ENCODE measurements around the gene FBN1.

Gene FBN1

DNA sequence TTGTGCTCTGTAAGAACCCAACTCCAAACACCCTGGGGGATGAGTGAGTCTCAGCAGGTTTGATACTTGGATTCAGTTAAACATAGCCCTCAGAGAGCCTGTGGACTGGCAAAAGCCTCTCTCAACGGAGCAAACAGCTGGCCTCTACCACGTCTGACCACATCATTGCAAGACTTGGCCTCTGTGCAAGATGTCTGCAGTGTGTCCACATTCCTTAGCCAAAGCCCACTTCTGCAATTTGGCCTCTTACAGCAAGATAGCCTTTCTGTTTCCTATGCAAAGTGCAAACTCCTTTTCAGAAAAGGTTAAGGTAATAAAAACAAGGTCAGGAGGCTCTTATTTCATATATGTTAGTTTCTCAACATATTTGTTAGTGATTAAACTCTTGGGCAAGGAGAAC lies 27.9 kb downstream of the FBN1 start:
- no peak for DNase-seq

DNA sequence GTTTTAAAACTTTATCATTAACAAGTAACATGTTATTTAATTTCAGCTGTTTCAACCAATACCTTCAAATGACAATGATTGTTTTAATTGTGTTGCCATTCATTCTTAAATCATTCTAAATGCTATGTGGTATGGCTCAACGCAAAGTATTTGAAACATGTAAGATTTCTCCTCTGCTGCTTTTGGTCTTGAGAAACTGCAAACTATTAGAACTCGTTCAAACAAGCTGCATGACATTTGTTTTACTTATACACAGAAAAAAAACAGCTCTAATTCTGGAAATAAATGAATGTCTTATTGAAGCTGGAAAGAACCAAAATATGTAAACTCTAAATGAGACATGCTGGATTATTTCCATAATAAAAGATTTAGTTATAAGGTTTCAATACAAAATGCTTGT lies 29.3 kb downstream of the FBN1 start:
- no peak for DNase-seq

DNA sequence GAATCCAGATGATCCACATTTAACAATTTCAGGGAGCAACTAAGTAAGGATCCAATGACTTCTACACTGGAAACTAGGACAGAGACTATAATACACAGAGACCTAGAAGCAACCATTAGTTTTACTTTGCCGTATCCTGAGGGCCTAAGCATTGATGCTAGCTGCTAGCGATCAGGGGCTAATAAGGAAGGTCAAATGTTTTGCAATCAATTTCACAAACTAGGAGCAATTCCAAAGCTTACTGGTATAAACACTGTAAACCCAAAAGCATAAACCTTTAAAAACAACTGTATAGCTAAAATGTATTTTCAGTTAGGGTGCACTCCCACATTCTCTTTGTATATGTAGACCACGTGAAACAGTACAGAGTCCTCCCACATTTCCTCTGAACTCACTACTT lies 31.5 kb downstream of the FBN1 start:
- DNase-seq, result no peak

DNA sequence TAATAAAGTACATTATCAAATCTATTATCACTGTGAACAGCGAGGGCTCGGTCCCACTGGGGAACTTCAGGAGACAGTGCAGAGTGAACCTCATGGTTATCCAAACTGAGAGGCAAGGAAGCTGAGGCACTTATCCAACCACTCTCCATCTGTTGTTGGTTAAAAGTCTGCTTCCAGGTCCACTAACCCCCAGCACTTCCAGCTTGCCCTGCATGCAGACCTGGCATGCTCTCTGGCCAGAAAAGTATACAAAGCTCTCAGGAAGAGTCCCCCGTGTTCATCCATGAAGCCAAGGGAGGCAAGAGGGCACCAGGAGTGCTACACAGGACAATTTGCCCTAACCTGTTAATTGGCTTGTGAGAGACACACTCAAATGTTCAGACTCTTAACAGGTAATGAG lies 36.0 kb downstream of the FBN1 start:
- no peak for DNase-seq

DNA sequence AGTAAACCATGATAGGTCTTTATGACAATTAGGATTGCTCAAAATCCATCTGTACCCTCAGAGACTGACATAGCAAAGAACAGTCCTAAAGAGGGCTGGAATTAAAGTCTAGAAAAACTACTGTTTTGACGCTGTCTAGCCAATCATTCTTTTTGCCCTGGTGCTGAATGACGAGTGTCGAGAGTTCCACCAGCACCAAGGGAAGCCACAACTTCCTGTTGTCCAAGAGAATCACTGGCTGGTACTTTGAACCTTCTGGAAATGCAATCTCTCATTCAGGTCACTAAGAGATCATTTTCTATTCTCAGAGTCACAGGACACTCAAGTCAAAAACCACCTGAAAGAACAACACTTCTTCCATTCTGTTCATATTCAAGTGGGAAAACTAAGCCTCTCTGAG lies 37.7 kb downstream of the FBN1 start:
- DNase-seq, result no peak

DNA sequence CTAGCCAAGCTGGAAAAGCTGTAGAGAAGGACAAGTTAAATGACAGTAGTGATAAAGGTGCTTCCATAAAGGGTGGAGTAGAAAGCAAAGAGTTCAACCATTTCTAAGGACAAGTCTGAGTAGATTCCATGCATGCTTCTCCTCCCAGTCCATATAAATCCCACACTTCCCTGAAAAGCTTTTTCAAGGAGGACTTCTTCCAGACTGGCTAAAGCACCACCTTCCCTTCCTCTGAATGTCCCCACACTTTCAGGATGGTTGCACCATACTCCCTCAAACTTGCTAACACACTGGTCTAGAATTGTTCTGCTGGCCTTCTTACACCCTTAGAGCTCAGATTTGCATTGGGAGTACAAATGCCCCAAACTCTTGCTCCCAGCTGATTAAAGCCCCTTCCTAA lies 40.9 kb downstream of the FBN1 start:
- DNase-seq, result no peak

DNA sequence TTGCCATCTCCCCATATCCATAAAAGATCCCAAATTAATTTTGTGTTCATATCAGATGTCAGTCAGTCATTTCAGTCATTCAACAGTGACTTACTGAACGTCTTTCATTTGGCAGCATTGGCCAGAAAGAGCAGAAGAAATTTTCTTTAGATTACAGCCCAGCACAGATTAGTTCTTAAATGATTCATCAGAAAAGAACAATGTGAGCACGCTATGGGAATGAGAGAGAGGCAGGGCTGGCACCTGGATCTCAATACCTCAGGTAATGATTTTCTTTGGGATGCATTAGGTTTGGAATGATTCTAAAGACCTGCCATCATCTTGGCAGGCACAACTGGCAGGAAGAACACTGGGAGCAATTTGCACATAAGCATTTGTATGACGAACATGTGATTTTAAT lies 41.6 kb downstream of the FBN1 start:
- DNase-seq, result no peak

DNA sequence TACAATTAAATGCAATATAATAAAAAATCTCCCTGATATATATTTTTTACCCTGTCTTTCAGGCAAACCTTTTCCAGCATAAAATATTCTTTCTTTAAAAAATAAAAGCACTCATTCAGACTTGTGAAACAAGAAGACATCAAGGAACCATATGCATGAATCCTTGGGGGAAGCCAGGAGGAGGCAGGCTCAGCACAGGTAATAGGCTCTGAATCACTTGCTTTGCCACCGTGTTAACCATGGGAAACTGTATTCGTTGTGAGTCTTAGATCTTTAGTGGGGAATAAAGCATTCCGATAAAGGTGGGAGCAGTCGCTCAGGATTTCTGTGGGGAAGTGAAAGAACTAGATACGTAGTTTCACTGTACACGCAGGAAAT lies 42.4 kb downstream of the FBN1 start:
- no peak for DNase-seq

DNA sequence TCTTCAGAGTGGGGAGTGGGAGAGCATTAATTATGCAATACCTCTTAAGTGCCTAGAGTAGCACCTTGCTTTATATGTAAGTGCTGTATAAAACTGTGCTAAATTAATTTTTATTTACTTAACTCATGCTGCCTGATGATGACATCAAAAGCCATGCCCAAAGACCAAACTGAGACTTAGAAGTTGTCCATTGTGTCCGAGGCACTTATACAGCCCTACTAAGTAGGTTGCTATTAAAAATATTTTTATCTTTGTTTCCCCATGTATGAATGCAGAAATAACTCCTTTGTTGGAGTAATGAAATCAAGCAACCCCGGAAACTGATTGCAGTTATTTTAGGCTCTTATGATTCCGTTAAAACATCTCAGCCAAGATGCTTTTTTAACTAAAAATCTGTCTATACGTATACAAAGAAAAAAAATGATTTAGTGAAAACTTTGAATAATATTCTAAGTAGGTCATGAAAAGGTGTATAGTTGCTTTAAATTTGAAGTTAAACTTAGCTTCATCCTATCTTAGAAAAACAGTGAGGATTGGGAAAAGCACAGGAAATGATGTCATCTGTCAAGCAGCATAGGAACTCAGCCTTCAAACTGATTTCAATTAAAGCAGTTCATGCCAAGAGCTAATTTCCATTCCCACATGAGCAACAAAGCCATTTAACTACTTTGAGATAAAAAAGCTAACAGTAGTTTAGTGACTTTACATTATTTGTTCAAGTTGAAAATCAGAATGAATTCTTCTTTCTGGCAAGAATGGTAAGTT lies 43.0 kb downstream of the FBN1 start:
- DNase-seq, result no peak

DNA sequence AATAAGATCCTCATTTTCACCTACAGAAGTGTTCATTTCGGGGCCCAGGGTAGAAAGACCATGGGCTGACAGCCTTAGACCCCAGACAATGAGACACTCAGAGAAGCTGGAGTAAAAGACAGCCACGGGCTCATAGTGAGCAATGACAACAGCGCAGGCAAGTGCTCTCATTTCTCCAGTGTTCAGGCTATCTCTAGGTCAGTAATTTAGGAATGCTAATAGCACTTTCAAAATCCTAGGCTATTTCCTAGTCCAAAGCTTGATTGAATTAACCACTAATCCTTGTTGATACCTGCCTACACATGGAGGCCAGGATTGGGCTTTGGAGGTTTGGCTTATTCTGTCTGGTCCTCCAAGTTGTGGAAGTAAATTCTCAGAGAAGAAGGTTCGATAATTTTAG lies 44.4 kb downstream of the FBN1 start:
- DNase-seq, result no peak

DNA sequence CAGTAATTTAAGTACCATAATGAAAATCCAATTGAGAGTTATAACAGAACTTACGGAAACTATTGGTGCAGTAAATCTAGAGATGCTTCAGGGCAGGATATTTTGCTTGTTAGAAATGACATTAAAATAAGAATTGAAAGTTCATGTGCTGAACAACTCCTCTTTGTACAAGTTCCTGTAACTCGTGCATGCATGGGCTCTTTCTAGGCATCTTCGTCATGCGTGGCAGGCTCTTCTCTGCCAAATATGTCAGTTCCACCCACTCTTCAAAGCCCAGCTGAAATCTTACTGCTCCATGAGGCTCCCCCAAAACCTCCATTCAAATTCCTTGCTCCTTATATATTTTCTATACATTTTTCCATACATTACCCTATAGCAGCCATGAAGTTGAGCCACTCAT lies 48.7 kb downstream of the FBN1 start:
- no peak for DNase-seq

DNA sequence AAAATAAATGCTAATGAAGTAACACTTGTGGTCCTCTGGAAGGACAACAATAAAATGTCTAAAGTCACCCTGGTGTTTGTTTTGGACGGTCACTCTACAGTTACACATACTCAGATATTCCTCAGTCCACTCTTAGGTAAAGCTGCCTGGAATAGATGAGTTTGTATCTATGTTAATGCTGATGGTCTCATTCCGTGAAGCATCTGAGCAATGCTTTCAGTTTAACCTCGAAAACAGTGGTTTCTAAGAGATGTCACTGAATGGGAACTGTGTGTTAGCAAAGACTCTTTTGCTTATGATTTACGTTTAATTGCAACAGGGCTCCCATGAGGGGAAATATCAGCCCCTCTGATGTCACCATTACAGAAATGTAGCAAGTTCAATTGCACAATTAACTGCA lies 49.1 kb downstream of the FBN1 start:
- DNase-seq, result no peak

DNA sequence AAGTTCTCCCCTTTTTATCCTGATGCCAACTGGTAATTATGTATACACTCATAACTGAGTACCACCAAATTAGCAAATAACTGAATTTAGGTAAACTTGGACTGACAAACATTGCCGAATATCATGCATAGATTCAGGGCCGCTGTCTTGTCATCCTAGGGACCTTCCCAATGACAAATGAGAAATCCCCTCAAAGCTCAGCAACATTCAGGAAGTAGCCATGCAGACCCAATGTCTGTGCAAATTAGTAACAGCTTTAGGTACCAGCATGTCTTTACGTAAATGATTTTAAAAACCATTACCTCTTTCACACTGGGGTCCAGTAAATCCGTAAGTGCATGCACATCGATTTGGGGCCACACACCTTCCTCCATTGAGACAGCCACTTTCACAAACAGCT lies 49.5 kb downstream of the FBN1 start:
- no peak for DNase-seq

DNA sequence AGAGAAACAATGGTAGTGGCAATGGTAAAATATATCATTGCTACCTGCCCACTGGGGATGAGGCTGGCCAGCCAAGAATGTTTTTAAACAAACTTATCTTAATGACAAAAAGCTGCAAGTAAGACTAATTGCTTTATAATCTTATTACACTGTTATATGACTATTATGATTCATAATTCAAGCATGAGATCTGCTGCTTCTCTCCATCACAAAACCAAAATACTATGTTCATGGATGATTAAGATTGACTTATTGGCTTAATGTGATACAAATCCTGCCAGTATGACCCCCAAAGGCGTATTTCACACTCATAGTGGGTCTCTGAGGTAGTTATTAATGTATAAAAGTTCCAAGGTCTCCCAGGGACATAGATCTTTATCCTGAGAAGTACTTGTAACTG lies 52.6 kb downstream of the FBN1 start:
- no peak for DNase-seq

DNA sequence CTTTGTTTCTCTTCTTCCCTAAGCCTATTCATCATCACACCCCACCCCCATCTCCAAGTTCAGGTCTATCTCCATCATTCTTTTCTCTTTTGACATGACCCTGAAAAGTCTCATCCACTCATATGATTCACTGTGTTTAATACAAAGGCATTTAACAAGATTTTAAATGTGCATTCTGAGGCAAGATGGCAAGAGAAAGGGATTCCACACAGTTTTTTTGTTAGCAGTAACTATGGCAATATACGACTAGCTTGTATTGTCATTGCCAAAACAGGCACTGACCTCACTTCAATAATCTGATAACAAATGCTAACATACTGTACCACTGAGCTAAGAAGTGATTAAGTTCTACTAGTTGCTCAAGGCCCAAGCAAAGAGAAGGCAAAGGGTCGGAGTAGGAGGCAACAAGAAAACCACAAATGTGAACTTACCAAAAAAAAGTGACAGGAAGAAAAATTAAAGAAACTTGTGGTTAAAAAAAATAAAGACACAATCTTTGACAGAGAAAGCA lies 53.2 kb downstream of the FBN1 start:
- no peak for DNase-seq

DNA sequence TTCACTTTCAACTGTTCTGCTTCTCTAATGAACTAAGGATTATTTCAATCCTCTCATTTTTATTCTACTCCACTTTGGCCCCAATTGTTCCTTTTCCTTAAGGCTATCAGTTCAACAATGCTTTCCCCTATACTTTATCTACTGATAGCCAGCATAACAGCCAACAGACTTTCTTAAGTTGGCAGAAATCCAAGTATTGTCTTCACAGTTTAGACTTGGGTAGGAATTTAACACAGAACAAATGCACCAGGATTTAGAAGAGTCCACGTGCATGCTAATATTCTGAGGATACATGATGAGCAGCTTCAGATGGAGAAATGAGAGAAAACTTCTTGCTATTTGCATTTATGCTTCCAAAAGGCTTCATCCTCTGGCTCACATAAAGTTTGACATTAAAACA lies 54.8 kb downstream of the FBN1 start:
- DNase-seq, result no peak

DNA sequence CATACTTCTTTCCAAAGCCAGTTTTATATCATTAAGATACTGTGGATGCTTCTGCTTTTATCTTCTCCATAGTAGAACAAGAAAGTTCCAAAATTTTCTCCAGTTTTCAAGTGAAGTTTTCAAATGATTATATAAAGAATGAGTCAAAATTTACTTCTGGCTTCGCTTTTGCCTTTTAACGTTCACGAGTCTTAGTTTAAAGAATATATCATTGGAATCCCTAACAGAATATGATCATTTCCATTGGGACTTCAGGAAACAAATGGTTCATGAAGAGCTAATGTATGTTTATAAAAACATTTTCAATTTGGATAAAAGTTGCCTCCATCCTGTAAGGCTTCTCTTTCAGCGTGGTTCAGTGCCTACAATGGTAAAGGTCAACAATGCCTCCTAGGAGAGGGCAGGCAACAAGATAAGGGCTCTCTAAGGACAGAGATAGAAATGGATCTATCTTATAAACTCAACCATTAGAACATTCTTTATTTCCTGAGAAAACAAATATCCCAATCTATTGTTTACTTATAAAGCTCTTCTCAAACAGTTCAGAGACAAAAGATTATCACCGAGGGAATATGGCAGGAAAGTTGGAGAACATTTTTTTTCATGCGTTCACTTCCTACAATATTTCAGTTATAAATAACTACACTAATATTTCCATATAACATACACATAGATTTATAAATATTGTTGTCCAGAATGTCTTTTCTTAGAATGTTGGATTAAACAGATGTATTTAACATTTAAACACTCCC lies 60.5 kb downstream of the FBN1 start:
- DNase-seq, result no peak

DNA sequence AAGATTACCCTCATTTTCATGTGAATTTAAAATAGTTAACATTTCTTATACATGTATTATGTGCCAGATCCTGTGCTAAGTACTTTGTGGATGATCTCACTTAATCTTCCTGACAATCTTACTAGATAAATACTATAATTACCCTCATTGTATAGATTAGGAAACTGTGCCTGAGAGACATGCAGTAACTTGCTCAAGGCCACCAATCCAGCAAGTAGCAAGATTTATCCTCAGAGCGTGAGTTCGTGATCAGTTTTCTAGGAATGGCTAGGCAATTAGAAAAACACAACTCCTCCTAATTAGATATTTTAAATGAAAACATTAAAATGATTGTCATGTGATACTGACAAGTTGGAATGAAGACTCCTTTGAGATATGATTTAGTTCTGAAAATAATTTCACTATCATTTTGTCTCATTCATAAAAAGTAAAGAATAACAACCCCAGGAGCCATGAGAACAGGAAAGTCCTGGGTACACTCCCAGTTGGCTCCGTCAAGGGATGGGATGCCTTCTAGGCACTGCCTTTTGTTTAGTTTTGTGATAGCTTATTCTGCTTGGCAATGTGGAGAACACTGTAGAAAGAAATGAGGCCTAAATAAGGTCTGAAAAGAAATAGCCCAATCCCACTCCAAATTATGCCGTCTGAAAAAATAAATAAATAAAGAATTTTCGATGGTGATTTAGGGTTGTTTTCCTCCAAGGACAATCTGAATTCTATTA lies 61.3 kb downstream of the FBN1 start:
- DNase-seq, result no peak

DNA sequence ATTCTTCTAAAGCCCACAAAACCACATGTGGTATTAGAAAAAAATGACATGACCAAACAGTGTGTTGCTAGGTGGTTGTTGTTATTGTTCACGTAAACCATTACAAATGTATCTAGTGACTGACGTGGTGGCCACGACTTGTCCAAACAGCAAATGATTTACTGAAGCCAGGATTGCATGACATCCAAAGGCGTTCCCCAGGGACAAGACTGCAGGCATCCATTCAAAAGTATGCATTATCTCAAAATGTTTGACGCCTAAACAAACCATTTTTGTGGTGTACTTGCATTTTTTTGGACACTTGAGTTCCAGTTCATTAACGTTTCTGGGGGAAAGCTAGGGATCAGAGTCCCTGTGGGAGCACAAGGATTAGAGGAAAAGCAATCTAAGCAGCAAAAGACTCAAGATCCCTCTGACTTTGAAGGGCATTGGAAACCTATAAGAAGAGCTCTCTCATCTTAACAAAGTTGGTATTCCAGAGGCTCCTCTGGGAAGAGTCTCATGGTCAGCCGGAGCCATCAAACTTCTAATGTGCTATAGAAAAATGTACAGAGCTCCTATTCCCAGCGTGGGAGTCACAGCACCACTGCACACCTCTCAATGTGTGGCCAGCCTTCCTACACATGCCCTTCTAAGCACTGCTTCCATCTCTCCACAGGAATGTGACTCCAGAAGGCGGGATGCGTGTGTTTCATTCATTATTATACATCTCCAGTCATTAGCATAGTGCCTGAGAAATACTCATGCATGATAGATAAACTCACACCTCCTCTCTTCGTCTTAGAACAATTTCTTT lies 62.9 kb downstream of the FBN1 start:
- DNase-seq, result no peak

DNA sequence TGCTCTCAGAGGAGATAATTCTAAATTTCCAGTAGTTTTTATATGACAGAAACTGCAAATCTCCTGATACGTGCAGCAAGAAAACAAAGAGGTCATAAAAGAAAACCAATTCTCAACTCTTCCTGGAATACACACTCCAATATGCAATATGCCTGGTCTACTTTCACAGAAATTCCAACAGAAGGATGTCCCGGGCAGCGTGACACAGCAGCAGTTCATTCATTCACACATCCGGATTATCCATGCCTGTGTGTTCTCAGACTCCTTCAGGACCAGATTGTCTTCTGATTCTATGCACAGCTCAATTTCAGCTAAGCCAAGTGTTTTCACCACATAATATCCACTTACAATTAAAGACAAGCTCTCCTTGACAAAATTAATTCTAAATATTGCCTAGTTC lies 64.3 kb downstream of the FBN1 start:
- no peak for DNase-seq

DNA sequence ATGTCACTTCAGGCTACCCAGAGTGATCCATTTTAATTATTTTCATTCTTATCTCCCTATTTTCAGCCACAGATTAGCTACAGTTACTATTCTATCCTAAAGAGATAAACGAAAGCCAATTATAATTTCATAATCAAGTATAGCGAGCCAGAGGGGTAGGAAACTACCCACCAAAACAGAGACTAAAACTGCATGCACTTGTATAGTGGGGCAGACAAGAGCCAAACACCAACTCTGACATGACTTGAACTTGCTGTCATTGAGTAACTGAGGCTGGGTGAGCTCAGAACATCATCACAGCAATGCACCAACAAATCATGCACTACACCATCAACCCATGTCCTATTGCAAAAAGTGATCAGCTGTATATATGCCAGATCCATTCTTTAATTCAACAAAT lies 64.8 kb downstream of the FBN1 start:
- no peak for DNase-seq

DNA sequence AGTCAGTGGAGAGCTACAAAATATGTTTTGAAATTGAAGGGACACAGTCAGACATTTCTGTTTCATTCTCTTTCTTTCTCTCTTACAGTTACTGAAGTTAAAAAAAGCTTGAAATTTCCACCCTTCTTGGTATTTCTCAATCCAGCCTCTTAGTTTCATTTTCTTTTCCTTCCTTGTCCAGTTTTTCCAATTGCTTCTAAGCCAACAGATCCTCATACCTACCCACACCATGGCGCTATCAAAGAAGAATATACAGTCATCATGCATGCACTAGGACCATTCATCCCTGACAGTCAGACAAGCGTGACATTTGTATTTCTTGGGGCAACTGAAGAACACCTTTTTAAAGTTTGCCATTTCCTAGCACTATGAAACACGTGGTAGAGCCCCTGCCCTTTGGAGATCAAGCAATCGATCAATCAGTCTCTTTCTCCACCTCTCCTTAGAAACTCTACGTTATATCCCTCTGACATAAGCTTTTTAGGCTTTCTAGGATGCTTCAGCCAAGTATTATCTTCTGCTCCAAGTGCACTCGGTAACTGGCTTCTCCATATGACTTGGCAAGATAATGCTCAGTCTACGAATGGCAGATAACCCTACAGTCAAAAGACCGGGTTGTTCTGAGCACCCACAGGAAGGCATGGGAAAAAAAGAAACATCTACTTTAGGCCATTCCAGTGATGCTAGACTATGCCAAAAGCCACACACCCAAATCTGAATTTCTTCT lies 65.4 kb downstream of the FBN1 start:
- DNase-seq, result no peak

Data from activated T-cell treated with anti-CD3 and anti-CD28 coated beads, Interleukin-2, amount 50 U/mL, for 1 hour (primary cell).